ENCODE data around the gene FRMPD3.
A peak's percentile ranks its signal among the peaks of the same experiment; 100 is the strongest.
"Not testable (repeated sequence)": the region's sequence is repeated elsewhere in the genome, so short reads cannot be mapped to it uniquely, and the experiment has no call there.

Gene FRMPD3

GRCh38 chrX:107448998-107449835 lies at the start of gene FRMPD3:
Gene FRMPD3, plus strand, starts transcription at chrX:107449652. Its CDS starts 76,937 bp downstream, at chrX:107526589.
- DNase-seq, result peak; percentile 23

DNA sequence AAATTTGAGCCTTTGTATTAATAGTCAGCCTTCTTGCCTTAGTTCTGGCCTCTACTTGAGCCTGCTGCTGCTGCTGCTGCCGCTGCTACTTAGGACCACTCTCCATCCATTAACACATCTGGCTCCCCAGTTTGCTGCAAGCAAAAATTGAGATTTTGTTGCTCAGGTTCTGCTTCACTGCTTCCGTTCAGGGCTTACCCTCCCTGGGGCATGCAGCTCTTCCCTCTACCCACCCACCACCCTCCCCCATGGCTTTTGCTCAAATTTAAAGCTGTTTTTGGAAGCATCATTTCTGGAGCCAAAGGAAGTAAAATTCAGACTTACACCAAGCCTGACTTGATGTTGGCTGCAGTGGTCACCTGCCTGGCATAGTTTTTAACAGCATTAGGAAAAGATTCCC lies 28.9 kb upstream of the FRMPD3 start:
- no peak for DNase-seq

- no peak for DNase-seq
Measured at GRCh38 chrX:107421337-107421861, 28.1 kb upstream of the FRMPD3 start.

DNA sequence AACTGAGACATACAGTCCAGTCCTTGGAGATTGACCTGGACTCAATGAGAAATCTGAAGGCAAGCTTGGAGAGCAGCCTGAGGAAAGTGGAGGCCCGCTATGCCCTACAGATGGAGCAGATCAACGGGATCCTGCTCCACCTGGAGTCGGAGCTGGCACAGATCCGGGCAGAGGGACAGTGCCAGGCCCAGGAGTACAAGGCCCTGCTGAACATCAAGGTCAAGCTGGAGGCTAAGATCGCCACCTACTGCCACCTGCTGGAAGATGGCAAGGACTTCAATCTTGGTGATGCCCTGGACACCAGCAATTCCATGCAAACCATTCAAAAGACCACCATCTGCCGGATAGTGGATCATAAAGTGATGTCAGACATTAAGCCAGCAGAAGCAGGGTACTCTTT lies 20.4 kb upstream of the FRMPD3 start:
- DNase-seq, result peak; percentile 9

- no peak for DNase-seq
Measured at GRCh38 chrX:107440187-107440586, 9.3 kb upstream of the FRMPD3 start.

- DNase-seq, result no peak
Measured at GRCh38 chrX:107440692-107441091, 8.8 kb upstream of the FRMPD3 start.

DNA sequence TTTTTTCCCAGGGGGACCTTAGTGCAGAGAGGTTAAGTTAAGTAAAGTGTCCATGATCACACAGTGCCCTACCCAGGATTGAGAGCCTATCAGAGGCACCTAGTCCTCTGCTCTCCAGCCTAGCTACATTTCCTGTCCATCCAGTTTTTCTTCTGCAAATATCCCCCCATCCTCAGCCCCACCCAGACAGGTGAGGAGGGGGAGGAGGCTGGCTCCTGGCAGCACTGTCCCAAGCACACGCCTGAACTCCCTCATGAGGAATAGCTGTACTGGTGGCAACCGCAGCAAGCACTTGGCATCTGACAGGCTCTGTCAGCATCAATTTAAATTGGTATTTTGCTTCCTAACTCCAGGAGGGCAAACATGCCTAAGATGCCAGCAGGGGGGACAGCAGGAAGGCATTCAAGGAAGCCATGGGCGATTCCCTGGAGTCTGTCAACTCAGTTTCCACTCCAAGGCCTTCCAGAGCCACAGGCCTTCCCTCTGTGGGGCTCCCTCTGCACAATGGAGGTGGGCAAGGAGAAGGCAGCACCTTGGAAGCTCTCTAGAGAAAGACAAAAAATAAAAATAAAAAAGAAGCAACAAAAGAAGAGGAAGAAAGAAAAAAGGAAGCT lies 6.4 kb upstream of the FRMPD3 start:
- DNase-seq, result no peak

GRCh38 chrX:107445146-107445545 lies 4.3 kb upstream of the FRMPD3 start:
- DNase-seq, result no peak

- no peak for DNase-seq
Measured at GRCh38 chrX:107445631-107446030, 3.8 kb upstream of the FRMPD3 start.

GRCh38 chrX:107447642-107448041 lies 1.8 kb upstream of the FRMPD3 start:
- no peak for DNase-seq

- no peak for DNase-seq
Measured at GRCh38 chrX:107448625-107448997, 841 bp upstream of the FRMPD3 start.

GRCh38 chrX:107450823-107451509 lies 1.5 kb downstream of the FRMPD3 start:
- DNase-seq, result peak; percentile 83

- DNase-seq, result peak; percentile 84
Measured at GRCh38 chrX:107451731-107452130, 2.3 kb downstream of the FRMPD3 start.

DNA sequence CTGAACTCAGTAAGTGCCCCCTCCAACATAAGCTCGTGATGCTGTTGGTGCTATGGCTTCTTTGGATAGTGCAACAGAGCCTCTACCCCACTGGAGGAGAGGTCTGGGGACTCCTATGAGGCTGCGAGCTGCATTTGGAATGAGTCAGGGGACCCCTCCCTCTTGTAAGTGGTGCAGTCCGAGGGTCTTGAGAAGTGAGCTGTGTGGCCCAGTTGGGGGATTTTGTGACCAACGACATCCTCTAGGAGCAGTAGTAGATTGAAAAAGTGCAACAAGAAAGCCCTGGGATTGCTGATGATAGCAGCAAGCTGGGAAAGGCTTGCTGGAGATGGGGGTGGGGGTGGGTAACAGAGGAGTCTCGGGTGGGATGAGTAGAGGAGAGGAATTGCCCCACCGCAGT lies 3.1 kb downstream of the FRMPD3 start:
- DNase-seq, result no peak

- no peak for DNase-seq
Measured at GRCh38 chrX:107454302-107454701, 4.8 kb downstream of the FRMPD3 start.

DNA sequence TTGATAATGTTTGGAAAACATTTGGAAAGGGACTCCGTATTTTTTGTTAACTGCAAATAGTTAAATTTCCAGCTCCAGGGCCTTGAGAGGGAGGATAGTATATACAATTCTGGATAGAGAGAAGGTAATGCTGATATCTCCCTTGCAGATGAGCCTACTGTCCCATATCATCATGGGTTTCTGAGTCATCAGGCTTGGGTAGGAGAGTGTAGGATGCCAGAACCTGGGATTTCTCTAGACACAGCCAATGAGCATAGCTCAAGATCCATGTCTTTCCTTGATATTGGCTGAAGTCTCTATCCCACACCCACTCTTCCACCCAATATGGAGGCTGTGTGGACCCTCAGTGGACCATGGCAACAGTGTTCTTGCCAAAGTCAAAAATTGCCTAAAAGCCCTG lies 7.8 kb downstream of the FRMPD3 start:
- DNase-seq, result no peak

GRCh38 chrX:107465932-107466620 lies 16.6 kb downstream of the FRMPD3 start:
- no peak for DNase-seq

DNA sequence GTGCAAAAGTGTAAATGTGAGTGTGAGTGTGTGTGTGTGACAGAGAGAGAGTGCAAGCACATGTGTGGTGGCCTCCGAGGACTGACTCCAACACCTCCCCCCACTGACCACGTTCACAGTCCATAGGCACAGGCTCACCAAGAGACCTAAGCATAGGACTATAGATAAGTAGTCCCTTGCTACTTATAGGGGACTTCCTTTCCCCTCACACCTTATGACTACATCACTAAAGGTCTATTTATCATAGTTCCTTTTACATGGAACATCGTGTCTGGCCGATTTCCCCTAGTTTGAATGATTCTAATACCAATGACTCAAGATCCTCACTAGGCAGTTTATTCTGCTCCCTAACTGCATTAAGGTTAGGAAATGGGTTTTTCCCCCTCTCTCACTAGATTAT lies 17.8 kb downstream of the FRMPD3 start:
- DNase-seq, result no peak

DNA sequence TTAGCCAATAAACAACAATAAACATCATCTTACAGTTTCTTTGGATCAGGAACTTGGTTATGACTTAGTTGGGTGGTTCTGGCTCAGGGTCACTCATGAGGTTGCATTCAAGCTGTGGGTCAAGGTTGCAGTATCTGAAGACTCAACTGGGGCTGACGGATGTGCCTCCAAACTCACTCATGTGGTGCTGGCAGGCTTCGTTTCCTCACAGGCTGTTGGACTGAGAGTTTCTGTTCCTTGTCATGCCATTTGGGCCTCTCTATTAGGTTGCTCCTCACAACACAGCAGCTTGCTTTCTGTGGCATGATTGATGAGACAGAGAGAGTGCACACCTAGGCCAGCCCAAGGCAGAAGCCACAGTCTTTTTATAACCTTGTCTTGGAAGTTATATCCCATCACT lies 20.7 kb downstream of the FRMPD3 start:
- DNase-seq, result no peak

- no peak for DNase-seq
Measured at GRCh38 chrX:107470971-107471370, 21.5 kb downstream of the FRMPD3 start.

DNA sequence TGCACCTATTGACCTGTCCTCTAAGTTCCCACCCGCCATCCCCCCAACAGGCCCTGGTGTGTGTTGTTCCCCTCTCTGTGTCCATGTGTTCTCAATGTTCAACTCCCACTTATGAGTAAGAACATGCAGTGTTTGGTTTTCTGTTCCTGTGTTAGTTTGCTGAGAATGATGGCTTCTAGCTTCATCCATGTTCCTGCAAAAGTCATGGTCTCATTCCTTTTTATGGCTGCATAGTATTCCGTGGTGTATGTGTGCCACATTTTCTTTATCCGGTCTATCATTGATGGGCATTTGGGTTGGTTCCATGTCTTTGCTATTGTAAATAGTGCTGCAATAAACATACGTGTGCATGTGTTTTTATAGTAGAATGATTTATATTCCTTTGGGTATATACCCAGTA lies 22.0 kb downstream of the FRMPD3 start:
- DNase-seq, result not testable (repeated sequence)

DNA sequence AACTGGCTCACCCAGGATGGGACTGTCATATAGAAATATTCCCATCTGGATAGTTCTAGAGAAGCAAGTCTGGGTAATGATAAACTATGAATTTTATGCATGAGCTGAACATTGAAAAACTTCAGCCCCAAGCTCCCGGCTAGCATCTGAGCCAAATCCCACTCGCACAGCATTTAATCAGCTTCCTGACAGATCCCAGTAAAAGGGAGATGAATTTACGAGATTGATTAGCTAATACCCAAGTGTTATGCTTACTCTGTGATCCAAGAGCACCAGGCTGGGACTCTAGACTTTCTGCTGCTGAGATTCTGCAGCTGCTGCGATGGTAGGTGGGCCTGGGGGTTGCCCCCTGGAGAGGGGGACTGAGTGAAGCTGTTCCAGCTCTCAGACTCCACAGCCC lies 28.0 kb downstream of the FRMPD3 start:
- no peak for DNase-seq

DNA sequence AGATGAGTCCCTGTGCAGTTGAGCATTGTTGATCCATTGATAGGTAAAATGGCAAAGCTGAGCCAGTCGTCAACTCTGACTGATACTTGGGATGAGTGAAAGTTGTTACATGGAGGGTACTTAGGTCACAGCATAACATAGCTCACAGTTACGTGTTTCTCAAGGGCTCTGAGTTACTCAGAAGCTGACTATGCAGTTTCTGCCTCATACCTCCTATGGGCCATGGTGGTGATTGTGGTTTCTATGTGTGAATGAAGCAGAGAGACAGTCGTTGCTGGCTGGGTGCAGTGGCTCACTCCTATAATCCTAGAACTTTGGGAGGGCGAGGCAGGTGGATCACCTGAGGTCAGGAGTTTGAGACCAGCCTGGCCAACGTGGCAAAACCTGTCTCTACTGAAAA lies 30.8 kb downstream of the FRMPD3 start:
- DNase-seq, result no peak

Measured in NCI-H1436 (cell line).